Activated CD8-positive, alpha-beta T cell treated with anti-CD3 and anti-CD28 coated beads for 36 hours (primary cell): ENCODE data around the gene FKBP5. TPM values are rescaled to one million over a fixed set of nuclear protein-coding genes. Genes with fewer than 3 reads are reported as not detected.

Experiments
- ATAC-seq: fragments of 200-7000 bp; cut with Tn5 transposase; one replicate; pipeline ENCODE4 v1.10.0; 2021; ENCODE audit warnings: mild to moderate bottlenecking, moderate library complexity
- CTCF ChIA-PET: fragments of 350-600 bp; sonication (Branson Sonifier 250); formaldehyde crosslinking; loops from one replicate; lab custom pipeline; 2021; ENCODE audit warnings: antibody characterized with exemption; lab: Charles Lee
- POLR2A ChIA-PET: fragments of 350-600 bp; sonication (Branson Sonifier 250); formaldehyde crosslinking; loops from one replicate; lab custom pipeline; 2021; ENCODE audit warnings: antibody characterized with exemption; lab: Charles Lee
- DNase-seq: peaks from one replicate; pipeline ENCODE4 v3.0.0-alpha.2; 2020
- H3K27ac Mint-ChIP-seq: one replicate; pipeline ENCODE4 v1.8.0; 2021; ENCODE audit warnings: mild to moderate bottlenecking, mixed read lengths
- H3K27me3 Mint-ChIP-seq: one replicate; pipeline ENCODE4 v1.8.0; 2021; ENCODE audit warnings: mixed read lengths
- H3K36me3 Mint-ChIP-seq: one replicate; pipeline ENCODE4 v1.8.0; 2021; ENCODE audit warnings: low read depth, mixed read lengths
- H3K4me1 Mint-ChIP-seq: one replicate; pipeline ENCODE4 v1.8.0; 2021; ENCODE audit warnings: low read depth, mixed read lengths
- H3K4me3 Mint-ChIP-seq: one replicate; pipeline ENCODE4 v1.8.0; 2021; ENCODE audit warnings: mild to moderate bottlenecking, moderate library complexity, mixed read lengths
- H3K9me3 Mint-ChIP-seq: one replicate; pipeline ENCODE4 v1.8.0; 2021; ENCODE audit warnings: mixed read lengths
- intact Hi-C: fragments of 100-400 bp; cut with micrococcal nuclease; formaldehyde crosslinking; loops from one replicate; pipeline ENCODE4 v1.10.0; 2022
- total RNA-seq, 2 experiments: library from RNA; stranded (reverse); gene quantifications; one replicate each; pipeline ENCODE4 v1.2.3, GENCODE V29; 2021
- TF ChIP-seq, protein P1 (sequence below): fragments of 200-600 bp; IDR thresholded peaks from one replicate; pipeline ENCODE4 v1.8.0; 2022; ENCODE audit warnings: antibody characterized with exemption, mild to moderate bottlenecking

Gene FKBP5
- total RNA-seq, 2 experiments from 2014 or later: 90.6 to 93.4 TPM

DNA sequence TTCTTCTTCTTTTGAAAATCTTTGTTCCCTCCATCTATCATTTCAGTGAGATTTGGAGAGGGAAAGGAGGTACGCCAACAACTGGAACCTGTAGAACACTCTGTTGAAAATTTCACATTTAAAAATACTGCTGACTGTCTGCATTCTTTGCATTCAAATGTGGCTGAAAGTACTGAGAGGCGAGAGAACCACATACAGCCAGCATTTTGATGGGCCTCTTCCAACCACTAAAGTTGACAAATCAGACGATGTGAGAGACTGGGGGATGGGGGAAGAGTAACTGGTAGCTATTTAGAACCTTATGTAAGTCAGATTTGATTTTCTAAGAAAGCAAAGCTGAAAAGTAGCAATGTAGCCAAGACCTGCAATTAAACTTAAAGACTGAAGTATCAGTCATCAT lies 77.5 kb downstream of the FKBP5 start:
- peaks cover 76% of the 10 kb centered on the region for H3K36me3 Mint-ChIP-seq
- ChIA-PET CTCF (interaction anchor here (0.6 to 4.1 kb wide), 7 partner anchors 9 to 125 kb away, joined by 3 to 15 read pairs (median 12); partner anchors contain the start of gene ARMC12), POLR2A (interaction anchor here (1.9 kb wide), 1 partner anchor 121 kb away, joined by 5 read pairs; no protein-coding TSS in a partner anchor)
- DNase-seq: peak; percentile 71
- H3K27ac Mint-ChIP-seq: peak overlapping the region; percentile 71
- no peaks in the 10 kb centered on the region for H3K27me3 Mint-ChIP-seq
- H3K9me3 Mint-ChIP-seq: peaks cover 16% of the 10 kb centered on the region
- TF ChIP-seq, protein P1, sequence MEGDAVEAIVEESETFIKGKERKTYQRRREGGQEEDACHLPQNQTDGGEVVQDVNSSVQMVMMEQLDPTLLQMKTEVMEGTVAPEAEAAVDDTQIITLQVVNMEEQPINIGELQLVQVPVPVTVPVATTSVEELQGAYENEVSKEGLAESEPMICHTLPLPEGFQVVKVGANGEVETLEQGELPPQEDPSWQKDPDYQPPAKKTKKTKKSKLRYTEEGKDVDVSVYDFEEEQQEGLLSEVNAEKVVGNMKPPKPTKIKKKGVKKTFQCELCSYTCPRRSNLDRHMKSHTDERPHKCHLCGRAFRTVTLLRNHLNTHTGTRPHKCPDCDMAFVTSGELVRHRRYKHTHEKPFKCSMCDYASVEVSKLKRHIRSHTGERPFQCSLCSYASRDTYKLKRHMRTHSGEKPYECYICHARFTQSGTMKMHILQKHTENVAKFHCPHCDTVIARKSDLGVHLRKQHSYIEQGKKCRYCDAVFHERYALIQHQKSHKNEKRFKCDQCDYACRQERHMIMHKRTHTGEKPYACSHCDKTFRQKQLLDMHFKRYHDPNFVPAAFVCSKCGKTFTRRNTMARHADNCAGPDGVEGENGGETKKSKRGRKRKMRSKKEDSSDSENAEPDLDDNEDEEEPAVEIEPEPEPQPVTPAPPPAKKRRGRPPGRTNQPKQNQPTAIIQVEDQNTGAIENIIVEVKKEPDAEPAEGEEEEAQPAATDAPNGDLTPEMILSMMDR: no peak
- peaks cover 70% of the 10 kb centered on the region for H3K4me1 Mint-ChIP-seq
- intact Hi-C loops: no loop called here
- ATAC-seq: peak; percentile 92
- H3K4me3 Mint-ChIP-seq: no peak overlapping the region

DNA sequence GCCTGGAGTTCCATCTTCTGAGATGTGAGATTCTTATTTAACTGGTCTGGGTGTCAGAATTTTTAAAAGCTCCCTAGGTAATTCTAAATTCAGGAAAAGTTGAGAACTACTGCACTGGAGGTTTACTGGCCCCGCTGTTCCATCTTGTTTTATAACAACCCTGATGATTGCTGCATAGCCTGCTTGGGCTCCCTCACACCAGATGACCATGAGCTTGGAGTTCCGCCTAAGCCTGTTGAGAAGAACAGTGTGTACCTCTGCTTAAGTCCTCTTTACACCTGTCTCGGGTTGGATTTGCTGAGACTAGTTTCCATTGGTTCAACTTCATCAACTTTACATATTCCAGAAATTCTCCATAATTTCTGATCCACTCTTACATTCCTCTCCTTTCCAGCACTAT lies 77.9 kb downstream of the FKBP5 start:
- peaks cover 80% of the 10 kb centered on the region for H3K36me3 Mint-ChIP-seq
- intact Hi-C loops: no loop called here
- no peak for ATAC-seq
- H3K4me1 Mint-ChIP-seq: peaks cover 74% of the 10 kb centered on the region
- no peaks in the 10 kb centered on the region for H3K27me3 Mint-ChIP-seq
- peaks cover 16% of the 10 kb centered on the region for H3K9me3 Mint-ChIP-seq
- ChIA-PET CTCF (interaction anchor here (0.6 to 4.1 kb wide), 7 partner anchors 9 to 126 kb away, joined by 3 to 15 read pairs (median 12); partner anchors contain the start of gene ARMC12), POLR2A (interaction anchor here (0.8 to 1.9 kb wide), 3 partner anchors 14 to 122 kb away, joined by 3 to 5 read pairs (median 4); no protein-coding TSS in a partner anchor)
- TF ChIP-seq, protein P1: no peak
- DNase-seq: no peak
- peak overlapping the region; percentile 71 for H3K27ac Mint-ChIP-seq
- H3K4me3 Mint-ChIP-seq: no peak overlapping the region

DNA sequence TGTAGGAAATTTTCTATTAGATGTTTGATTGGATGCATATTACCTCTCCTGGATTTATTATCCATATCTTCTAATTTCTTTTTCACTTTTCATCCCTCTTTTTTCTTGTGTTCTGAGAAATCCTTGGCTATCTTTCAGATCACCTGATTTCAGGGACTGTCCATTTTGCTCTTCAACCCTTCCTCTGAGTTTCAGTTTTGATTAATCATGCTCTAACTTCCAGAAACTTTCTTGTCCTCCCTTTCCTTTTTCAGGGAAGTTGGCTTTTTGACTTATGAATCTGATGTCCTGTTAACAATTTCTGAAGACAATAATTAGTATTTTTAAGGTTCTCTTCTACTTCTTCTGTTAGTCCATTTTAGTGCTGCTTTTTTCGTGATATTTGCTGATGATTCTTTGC lies 79.1 kb downstream of the FKBP5 start:
- peaks cover 75% of the 10 kb centered on the region for H3K36me3 Mint-ChIP-seq
- TF ChIP-seq, protein P1: no peak

DNA sequence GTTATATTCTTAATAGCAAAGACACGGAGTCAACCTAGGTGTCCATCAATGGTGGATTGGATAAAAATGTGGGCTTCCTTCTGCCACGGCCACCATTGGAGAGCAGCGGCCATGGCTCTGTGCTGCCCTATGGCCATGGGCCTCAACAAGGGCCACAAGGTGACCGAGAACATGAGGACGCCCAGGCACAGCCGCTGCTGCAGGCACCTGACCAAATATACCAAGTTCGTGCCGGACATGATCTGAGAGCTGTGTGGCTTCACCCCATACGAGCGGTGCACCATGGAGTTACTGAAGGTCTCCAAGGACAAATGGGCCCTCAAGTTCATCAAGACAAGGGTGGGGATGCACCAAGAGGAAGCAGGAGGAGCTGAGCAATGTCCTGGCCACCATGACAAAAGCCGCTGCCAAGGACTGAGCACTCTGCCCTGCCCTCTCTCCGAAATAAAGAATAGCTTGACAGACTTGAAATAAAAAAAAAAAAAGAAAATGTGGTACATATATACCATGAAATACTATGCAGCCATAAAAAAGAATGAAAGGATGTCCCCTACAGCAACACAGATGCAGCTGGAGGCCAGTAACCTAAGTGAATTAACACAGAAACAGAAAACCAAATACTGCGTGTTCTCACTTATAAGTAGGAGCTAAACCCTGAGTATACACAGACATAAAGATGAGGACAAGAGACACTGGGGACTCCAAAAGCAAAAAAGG lies 81.0 kb downstream of the FKBP5 start:
- no peak for DNase-seq
- POLR2A ChIA-PET: interaction anchor here (1.2 to 1.6 kb wide), 3 partner anchors 9 to 16 kb away, joined by 3 read pairs; no protein-coding TSS in a partner anchor
- peaks cover 68% of the 10 kb centered on the region for H3K4me1 Mint-ChIP-seq
- H3K4me3 Mint-ChIP-seq: no peak overlapping the region
- H3K27ac Mint-ChIP-seq: no peak overlapping the region
- peaks cover 65% of the 10 kb centered on the region for H3K36me3 Mint-ChIP-seq
- TF ChIP-seq, protein P1: no peak
- intact Hi-C loops: no loop called here
- H3K27me3 Mint-ChIP-seq: no peaks in the 10 kb centered on the region
- ATAC-seq: no peak
- peaks cover 14% of the 10 kb centered on the region for H3K9me3 Mint-ChIP-seq
- CTCF ChIA-PET: interaction anchor here (0.9 to 4.1 kb wide), 3 partner anchors 16 to 129 kb away, joined by 3 to 14 read pairs (median 4); partner anchors contain the start of gene ARMC12

More for the DNA sequence above, 79.1 kb downstream of the FKBP5 start:
- ChIA-PET POLR2A (interaction anchor here (1.9 kb wide), 1 partner anchor 123 kb away, joined by 5 read pairs; no protein-coding TSS in a partner anchor), CTCF (interaction anchor here (2.7 to 4.1 kb wide), 4 partner anchors 8 to 127 kb away, joined by 12 to 15 read pairs (median 14); partner anchors contain the start of gene ARMC12)
- Mint-ChIP-seq H3K9me3 (peaks cover 16% of the 10 kb centered on the region), H3K4me1 (peaks cover 71% of the 10 kb centered on the region), H3K27ac (no peak overlapping the region), H3K4me3 (no peak overlapping the region), H3K27me3 (no peaks in the 10 kb centered on the region)
- DNase-seq (no peak), ATAC-seq (no peak)
- intact Hi-C loops: no loop called here
